Amygdala (tissue), 56 donors: ENCODE measurements around the gene GAK.

Experiments
- DNase-seq, 56 donors: peaks; one replicate each; lab custom pipeline; 2025; lab: John Stamatoyannopoulos, UW

GAK gene

GRCh38 chr4:965048-965765 lies 33.1 kb upstream of the GAK start:
- DNase-seq: no peak

- no peak for DNase-seq
These were observed 32.4 kb upstream of the GAK start for GRCh38 chr4:964346-965025.

GRCh38 chr4:963276-964225 lies 31.4 kb upstream of the GAK start:
- DNase-seq: no peak

- DNase-seq: no peak
These were observed 30.4 kb upstream of the GAK start for GRCh38 chr4:962231-963208.

- no peak for DNase-seq
These were observed 29.5 kb upstream of the GAK start for GRCh38 chr4:961351-962230.

- DNase-seq: no peak
These were observed 28.7 kb upstream of the GAK start for GRCh38 chr4:960636-961350.

- no peak for DNase-seq
These were observed 28.1 kb upstream of the GAK start for GRCh38 chr4:960140-960635.

GRCh38 chr4:959338-960139 lies 27.4 kb upstream of the GAK start:
- peak in 1 of 56 donors; percentile 16 for DNase-seq

- peak in 1 of 56 donors; percentile 26 for DNase-seq
These were observed 26.7 kb upstream of the GAK start for GRCh38 chr4:958696-959337.

- no peak for DNase-seq
These were observed 26.2 kb upstream of the GAK start for GRCh38 chr4:958314-958665.

GRCh38 chr4:957581-958313 lies 25.6 kb upstream of the GAK start:
- no peak for DNase-seq

GRCh38 chr4:957231-957580 lies 25.1 kb upstream of the GAK start:
- DNase-seq: no peak

GRCh38 chr4:956531-957230 lies 24.6 kb upstream of the GAK start:
- DNase-seq: no peak

- no peak for DNase-seq
These were observed 23.8 kb upstream of the GAK start for GRCh38 chr4:955931-956381.

- no peak for DNase-seq
These were observed 23.2 kb upstream of the GAK start for GRCh38 chr4:955161-955921.
